GM18861 (cell line): Measurements from ENCODE around the gene GJB4.
"Not testable (repeated sequence)": the region's sequence is repeated elsewhere in the genome, so short reads cannot be mapped to it uniquely, and the experiment has no call there.

Experiments used
- ATAC-seq: cut with Tn5 transposase; IDR thresholded peaks from one replicate; pipeline ENCODE4 v1.9.1; 2021; ENCODE audit not compliant: unreplicated experiment

GJB4 gene

DNA sequence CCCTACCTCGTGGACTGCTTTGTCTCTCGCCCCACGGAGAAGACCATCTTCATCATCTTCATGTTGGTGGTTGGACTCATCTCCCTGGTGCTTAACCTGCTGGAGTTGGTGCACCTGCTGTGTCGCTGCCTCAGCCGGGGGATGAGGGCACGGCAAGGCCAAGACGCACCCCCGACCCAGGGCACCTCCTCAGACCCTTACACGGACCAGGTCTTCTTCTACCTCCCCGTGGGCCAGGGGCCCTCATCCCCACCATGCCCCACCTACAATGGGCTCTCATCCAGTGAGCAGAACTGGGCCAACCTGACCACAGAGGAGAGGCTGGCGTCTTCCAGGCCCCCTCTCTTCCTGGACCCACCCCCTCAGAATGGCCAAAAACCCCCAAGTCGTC, 35.2 kb downstream of the GJB4 start:
- ATAC-seq: no peak

GRCh38 chr1:34795916-34796315, 36.4 kb downstream of the GJB4 start:
- no peak for ATAC-seq

GRCh38 chr1:34796990-34797389, 37.5 kb downstream of the GJB4 start:
- peak; percentile 59 for ATAC-seq

DNA sequence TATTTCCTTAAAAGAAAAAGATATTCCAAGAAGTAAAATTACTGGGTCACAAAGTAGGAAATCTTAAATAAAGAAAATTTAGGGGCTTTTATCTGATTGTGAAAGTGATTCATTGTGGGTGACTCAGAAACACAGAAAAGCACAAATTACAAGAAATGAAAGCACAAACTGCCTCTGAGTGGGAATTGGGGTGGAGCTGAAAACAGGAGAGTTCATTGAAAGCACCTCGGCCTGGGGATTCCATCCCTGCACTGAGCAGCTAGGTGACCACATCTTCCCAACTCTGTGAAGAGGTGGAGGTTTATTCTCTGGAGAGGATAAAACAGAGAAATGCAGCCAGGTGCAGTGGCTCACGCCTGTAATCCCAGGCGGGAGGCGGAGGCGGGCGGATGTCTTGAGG, 40.7 kb downstream of the GJB4 start:
- ATAC-seq: no peak

- no peak for ATAC-seq
Measured at GRCh38 chr1:34803770-34804169, 44.2 kb downstream of the GJB4 start.

GRCh38 chr1:34806396-34806795, 46.9 kb downstream of the GJB4 start:
- no peak for ATAC-seq

- ATAC-seq: no peak
Measured at GRCh38 chr1:34808051-34808810, 48.7 kb downstream of the GJB4 start.

GRCh38 chr1:34810781-34811180, 51.2 kb downstream of the GJB4 start:
- ATAC-seq: not testable (repeated sequence)
